IMR-90 (cell line): ENCODE measurements around the gene ZBTB39. TPM values are rescaled to one million over a fixed set of nuclear protein-coding genes. Genes with fewer than 3 reads are reported as not detected.
"Not testable (repeated sequence)": the region's sequence is repeated elsewhere in the genome, so short reads cannot be mapped to it uniquely, and the experiment has no call there.

Source experiments
- ATAC-seq: fragments of 200-7000 bp; cut with Tn5 transposase; 2 replicates; pipeline ENCODE4 v1.9.1; 2020; ENCODE audit warnings: low read depth, mild to moderate bottlenecking, moderate library complexity
- BruUV-seq: library from RNA; stranded (reverse); fragments of 400-500 nt; replicated peaks from 2 replicates; lab custom pipeline; 2021; lab: Mats Ljungman, UMichigan
- CTCF ChIA-PET: fragments of 300-600 bp; formaldehyde crosslinking; extraction: SDS; loops from one replicate; lab custom pipeline; 2021; ENCODE audit warnings: antibody characterized with exemption; lab: Yijun Ruan, JAX
- POLR2A ChIA-PET: fragments of 300-600 bp; sonication (Branson Sonifier 250); formaldehyde crosslinking; loops from one replicate; lab custom pipeline; 2022; ENCODE audit warnings: antibody characterized with exemption; ENCODE audit not compliant: unreplicated experiment; lab: Charles Lee
- DNase-seq: peaks from one replicate; pipeline ENCODE4 v3.0.0; 2013
- H2AFZ ChIP-seq: replicated peaks from 2 replicates; pipeline ENCODE3; 2013; ENCODE audit warnings: low read length, mild to moderate bottlenecking; ENCODE audit not compliant: poor library complexity
- H2AK5ac ChIP-seq: 2 replicates; pipeline ENCODE4 v1.6.1; 2013; ENCODE audit warnings: low read depth, low read length, inconsistent platforms
- H2AK9ac ChIP-seq: replicated peaks from 2 replicates; pipeline ENCODE3; 2013; ENCODE audit warnings: mild to moderate bottlenecking, low read depth, low read length, moderate library complexity; ENCODE audit not compliant: poor library complexity
- H2BK120ac ChIP-seq: 2 replicates; pipeline ENCODE4 v1.6.1; 2013; ENCODE audit warnings: low read depth, low read length, inconsistent platforms
- H2BK15ac ChIP-seq: 3 replicates; pipeline ENCODE4 v1.6.1; 2013; ENCODE audit warnings: low read depth, low read length, inconsistent platforms
- H2BK20ac ChIP-seq: 2 replicates; pipeline ENCODE4 v1.6.1; 2013; ENCODE audit warnings: low read depth, mild to moderate bottlenecking, inconsistent platforms, low read length, moderate library complexity
- H2BK5ac ChIP-seq: 2 replicates; pipeline ENCODE4 v1.6.1; 2013; ENCODE audit warnings: mild to moderate bottlenecking, low read depth, low read length, inconsistent platforms; ENCODE audit not compliant: poor library complexity, severe bottlenecking
- H3K14ac ChIP-seq: replicated peaks from 2 replicates; pipeline ENCODE4 v1.6.1; 2013; ENCODE audit warnings: low read depth, low read length, inconsistent platforms
- H3K18ac ChIP-seq: 2 replicates; pipeline ENCODE4 v1.6.1; 2013; ENCODE audit warnings: low read depth, low read length, control low read depth
- H3K23ac ChIP-seq: 2 replicates; pipeline ENCODE4 v1.6.1; 2013; ENCODE audit warnings: low read depth, low read length, inconsistent platforms
- H3K27ac ChIP-seq: 2 replicates; pipeline ENCODE4 v1.5.1; 2013; ENCODE audit warnings: mild to moderate bottlenecking, control low read depth, low read length; ENCODE audit not compliant: insufficient read depth
- H3K27me3 ChIP-seq: 2 replicates; pipeline ENCODE4 v1.6.1; 2013; ENCODE audit warnings: low read length; ENCODE audit not compliant: control insufficient read depth, insufficient read depth
- H3K36me3 ChIP-seq: 2 replicates; pipeline ENCODE4 v1.6.1; 2013; ENCODE audit warnings: low read length, mixed read lengths; ENCODE audit not compliant: control insufficient read depth, insufficient read depth
- H3K4ac ChIP-seq: 2 replicates; pipeline ENCODE4 v1.6.1; 2013; ENCODE audit warnings: low read depth, low read length, inconsistent platforms
- H3K4me1 ChIP-seq: 2 replicates; pipeline ENCODE4 v1.6.1; 2013; ENCODE audit warnings: low read length, mixed read lengths; ENCODE audit not compliant: control insufficient read depth, insufficient read depth
- H3K4me2 ChIP-seq: 2 replicates; pipeline ENCODE4 v1.6.1; 2013; ENCODE audit warnings: low read depth, mild to moderate bottlenecking, control low read depth, low read length, moderate library complexity
- H3K4me3 ChIP-seq: 2 replicates; pipeline ENCODE4 v1.5.1; 2013; ENCODE audit warnings: low read depth, mild to moderate bottlenecking, control low read depth, low read length, moderate library complexity; ENCODE audit not compliant: insufficient read depth
- H3K56ac ChIP-seq: 2 replicates; pipeline ENCODE4 v1.6.1; 2013; ENCODE audit warnings: low read length, inconsistent platforms; ENCODE audit not compliant: insufficient read depth; ENCODE audit errors: extremely low read depth
- H3K79me1 ChIP-seq, 2 experiments: 2 replicates each; pipeline ENCODE4 v1.6.1; 2013; ENCODE audit warnings: low read length in 2 of 2, inconsistent platforms in 1 of 2, low read depth in 1 of 2
- H3K9ac ChIP-seq: 2 replicates; pipeline ENCODE4 v1.6.1; 2013; ENCODE audit warnings: low read depth, low read length, control low read depth
- H3K9me1 ChIP-seq: 2 replicates; pipeline ENCODE4 v1.6.1; 2013; ENCODE audit warnings: low read length, inconsistent platforms; ENCODE audit not compliant: insufficient read depth
- H3K9me3 ChIP-seq: 2 replicates; pipeline ENCODE4 v1.6.1; 2013; ENCODE audit warnings: low read length; ENCODE audit not compliant: control insufficient read depth, insufficient read depth
- H4K20me1 ChIP-seq: 2 replicates; pipeline ENCODE4 v1.6.1; 2013; ENCODE audit warnings: low read length, inconsistent platforms; ENCODE audit not compliant: insufficient read depth
- H4K5ac ChIP-seq: 2 replicates; pipeline ENCODE4 v1.6.1; 2013; ENCODE audit warnings: mild to moderate bottlenecking, low read depth, low read length, control low read depth
- H4K8ac ChIP-seq, 2 experiments: 2 replicates each; pipeline ENCODE4 v1.6.1; 2013; ENCODE audit warnings: low read depth in 2 of 2, low read length in 2 of 2, control low read depth in 1 of 2, inconsistent platforms in 1 of 2
- H4K91ac ChIP-seq: 2 replicates; pipeline ENCODE4 v1.6.1; 2013; ENCODE audit warnings: low read depth, low read length, inconsistent platforms; ENCODE audit not compliant: insufficient read depth
- WGBS, 2 experiments: methylation state at CpG; one replicate each; pipeline versions ENCODE4 v1.1.5 to v1.1.7; 2013; ENCODE audit warnings: missing lambda C conversion rate in 2 of 2; ENCODE audit not compliant: insufficient read length in 1 of 2; ENCODE audit errors: extremely low coverage in 2 of 2; 5-methylcytosine and 5-hydroxymethylcytosine counted together
- dilution Hi-C: fragments of 300-500 bp; cut with HindIII; formaldehyde crosslinking; loops from one replicate; pipeline ENCODE4 v1.14.3; 2018; ENCODE audit warnings: low sequenced_read_pairs; ENCODE audit not compliant: unreplicated experiment
- in situ Hi-C: fragments of 300-500 bp; cut with MboI; formaldehyde crosslinking; loops from 3 replicates; pipeline ENCODE4 v1.14.3; 2019; ENCODE audit warnings: low sequenced_read_pairs, inconsistent platforms, mixed read lengths
- intact Hi-C: fragments of 100-400 bp; cut with micrococcal nuclease; formaldehyde crosslinking; loops from 2 replicates; pipeline ENCODE4 v1.10.0; 2022
- polyA plus RNA-seq, 3 experiments: library from polyadenylated mRNA; depleted of rRNA; stranded (reverse); fragments of >200 nt; gene quantifications; 2 replicates each; pipeline ENCODE4 v1.2.3, GENCODE V29; 2012; ENCODE audit warnings: low replicate concordance in 1 of 3
- total RNA-seq: library from RNA; depleted of rRNA; stranded (reverse); fragments of >200 nt; gene quantifications from 2 replicates; pipeline ENCODE4 v1.2.3, GENCODE V29; 2012

The ZBTB39 gene
- total and polyA plus RNA-seq, 2 of the 4 experiments (the other 2 are of a cell fraction), result 4.0 to 5.2 TPM

- H3K36me3 ChIP-seq, H2AK5ac ChIP-seq, H2BK20ac ChIP-seq, H3K4me3 ChIP-seq, H3K56ac ChIP-seq, POLR2A ChIA-PET, H2BK5ac ChIP-seq, H3K14ac ChIP-seq, H4K5ac ChIP-seq, BruUV-seq, H3K9me3 ChIP-seq, H3K4ac ChIP-seq, H2BK15ac ChIP-seq, H3K23ac ChIP-seq, H3K9ac ChIP-seq, H3K4me2 ChIP-seq, H2AK9ac ChIP-seq, H3K9me1 ChIP-seq, ATAC-seq, H4K20me1 ChIP-seq, H4K8ac ChIP-seq, H2AFZ ChIP-seq, DNase-seq, H3K27me3 ChIP-seq, H3K4me1 ChIP-seq, H3K18ac ChIP-seq, H2BK120ac ChIP-seq, intact Hi-C loops, H3K79me1 ChIP-seq, H4K91ac ChIP-seq, dilution Hi-C loops, H3K27ac ChIP-seq, CTCF ChIA-PET: not testable (repeated sequence)
- no CpG with 5 or more reads among the region's 3 CpGs for WGBS, 2 experiments
- in situ Hi-C loops, result loop anchor here (25.0 kb wide), 1 partner anchor 470 kb away; the partner anchor contains the start of gene RBMS2
Observed at GRCh38 chr12:56982578-56983236, 23.6 kb downstream of the ZBTB39 start.
